Left forelimb (tissue), 1 donor: Measurements from ENCODE around the gene DISP3.

ENCODE experiments used
- DNase-seq: peaks from one replicate; pipeline ENCODE4 v3.0.0-alpha.2; 2018; ENCODE audit warnings: low spot score

The DISP3 gene

GRCh38 chr1:11461531-11462137 lies 17.3 kb upstream of the DISP3 start:
- DNase-seq, result no peak

GRCh38 chr1:11462224-11462923 lies 16.6 kb upstream of the DISP3 start:
- DNase-seq, result no peak

GRCh38 chr1:11463177-11463576 lies 15.8 kb upstream of the DISP3 start:
- no peak for DNase-seq

- DNase-seq, result no peak
These were observed 13.6 kb upstream of the DISP3 start for GRCh38 chr1:11465307-11465706.

GRCh38 chr1:11466416-11466815 lies 12.5 kb upstream of the DISP3 start:
- no peak for DNase-seq

GRCh38 chr1:11468878-11469277 lies 10.1 kb upstream of the DISP3 start:
- no peak for DNase-seq

- DNase-seq, result no peak
These were observed 8.0 kb upstream of the DISP3 start for GRCh38 chr1:11470912-11471311.

GRCh38 chr1:11471473-11471872 lies 7.5 kb upstream of the DISP3 start:
- no peak for DNase-seq

- no peak for DNase-seq
These were observed 6.7 kb upstream of the DISP3 start for GRCh38 chr1:11472284-11472683.

GRCh38 chr1:11472741-11473140 lies 6.2 kb upstream of the DISP3 start:
- no peak for DNase-seq

- DNase-seq, result no peak
These were observed 5.4 kb upstream of the DISP3 start for GRCh38 chr1:11473491-11474034.

GRCh38 chr1:11474826-11475225 lies 4.1 kb upstream of the DISP3 start:
- DNase-seq, result no peak

GRCh38 chr1:11475748-11476147 lies 3.2 kb upstream of the DISP3 start:
- DNase-seq, result no peak

GRCh38 chr1:11479375-11479979 lies 522 bp downstream of the DISP3 start:
- DNase-seq, result no peak

GRCh38 chr1:11481019-11481418 lies 2.1 kb downstream of the DISP3 start:
- DNase-seq, result no peak

- DNase-seq, result no peak
These were observed 3.2 kb downstream of the DISP3 start for GRCh38 chr1:11482198-11482597.

GRCh38 chr1:11482701-11483479 lies 3.9 kb downstream of the DISP3 start:
- no peak for DNase-seq

- DNase-seq, result no peak
These were observed 4.8 kb downstream of the DISP3 start for GRCh38 chr1:11483581-11484320.

GRCh38 chr1:11484321-11484655 lies 5.3 kb downstream of the DISP3 start:
- no peak for DNase-seq

GRCh38 chr1:11485191-11485590 lies 6.2 kb downstream of the DISP3 start:
- DNase-seq, result no peak

GRCh38 chr1:11486231-11487009 lies 7.5 kb downstream of the DISP3 start:
- no peak for DNase-seq
